ACC112 (cell line): ENCODE results near the gene MOB3C.

Experiments used
- H2AFZ ChIP-seq: fragments of 200-600 bp; sonication (generic); one replicate; pipeline ENCODE4 v1.6.0; 2017; ENCODE audit warnings: antibody characterized with exemption, low read length; ENCODE audit not compliant: unreplicated experiment
- H3K27ac ChIP-seq: fragments of 200-600 bp; sonication (generic); 2 replicates; pipeline ENCODE4 v1.5.1; 2014; ENCODE audit warnings: low read depth, mild to moderate bottlenecking, antibody characterized with exemption, low read length, moderate library complexity
- H3K27me3 ChIP-seq: fragments of 200-600 bp; sonication (generic); 2 replicates; pipeline ENCODE4 v1.6.1; 2014; ENCODE audit warnings: mild to moderate bottlenecking, antibody characterized with exemption, low read length, moderate library complexity, mixed read lengths; ENCODE audit not compliant: insufficient read depth
- H3K36me3 ChIP-seq: fragments of 200-600 bp; sonication (generic); 2 replicates; pipeline ENCODE4 v1.6.1; 2016; ENCODE audit warnings: mild to moderate bottlenecking, antibody characterized with exemption, low read length, moderate library complexity, mixed read lengths; ENCODE audit not compliant: insufficient read depth
- H3K4me1 ChIP-seq: fragments of 200-600 bp; sonication (generic); one replicate; pipeline ENCODE4 v1.6.1; 2016; ENCODE audit warnings: low read length, mixed read lengths; ENCODE audit not compliant: insufficient read depth, unreplicated experiment, control insufficient read depth
- H3K4me3 ChIP-seq: fragments of 200-600 bp; sonication (generic); 2 replicates; pipeline ENCODE4 v1.5.1; 2014; ENCODE audit warnings: mild to moderate bottlenecking, low read depth, low read length
- H3K79me2 ChIP-seq: fragments of 200-600 bp; sonication (generic); one replicate; pipeline ENCODE4 v1.6.0; 2016; ENCODE audit warnings: low read length; ENCODE audit not compliant: control insufficient read depth, unreplicated experiment, insufficient read depth

The MOB3C gene

DNA sequence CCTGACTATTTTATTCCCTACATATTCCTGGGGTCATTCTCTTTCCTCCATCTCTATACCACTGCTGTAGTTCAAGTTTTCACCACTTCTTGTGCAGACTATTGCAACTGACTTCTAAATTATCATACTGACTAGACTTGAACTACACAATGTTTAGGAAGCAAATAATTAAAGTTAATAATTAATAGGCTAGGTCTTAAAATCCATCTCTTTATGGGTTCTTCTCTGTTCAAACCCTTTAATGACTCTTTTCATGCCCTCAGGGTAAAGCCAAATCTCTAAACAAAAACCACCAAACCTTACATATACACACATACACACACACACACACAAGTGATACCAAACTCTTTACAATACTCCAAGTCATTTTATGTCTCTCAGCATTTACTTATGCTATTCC is 22.3 kb upstream of the MOB3C start:
- no peaks in the 10 kb centered on the region for H3K79me2 ChIP-seq
- H3K27ac ChIP-seq, result no peak overlapping the region
- no peaks in the 10 kb centered on the region for H3K27me3 ChIP-seq
- peaks cover 6% of the 10 kb centered on the region for H3K36me3 ChIP-seq
- peaks cover 12% of the 10 kb centered on the region for H3K4me1 ChIP-seq
- H2AFZ ChIP-seq, result no peak overlapping the region
- no peak overlapping the region for H3K4me3 ChIP-seq

DNA sequence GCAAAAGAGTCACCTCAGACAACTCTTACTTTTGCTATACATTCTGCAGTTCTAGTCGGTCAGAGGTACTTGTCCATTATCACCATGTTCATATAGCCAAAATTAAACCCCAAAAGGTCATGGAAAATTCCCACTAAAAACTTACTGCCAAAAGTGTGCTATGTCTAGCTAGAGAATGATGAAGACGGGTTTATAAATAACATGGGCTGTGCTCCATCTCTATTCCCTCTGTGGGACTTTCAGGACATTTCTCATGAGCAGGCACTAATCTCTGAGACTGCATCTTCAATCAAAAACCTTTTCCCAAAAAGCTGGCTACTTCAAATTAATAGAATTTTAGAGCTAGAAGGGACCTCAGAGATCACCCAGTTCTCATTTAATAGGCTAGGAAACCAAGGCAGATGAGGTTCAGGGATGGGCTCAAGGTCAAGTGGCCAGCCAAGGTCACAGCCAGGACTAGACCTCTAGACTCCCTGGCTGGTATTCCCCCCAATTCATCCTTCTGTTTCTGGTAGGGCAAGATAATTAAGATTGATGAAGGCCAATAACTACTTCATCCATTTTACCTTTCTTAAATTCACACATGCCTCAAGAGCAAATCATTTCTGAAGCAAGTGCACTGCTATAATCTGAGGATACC is 21.0 kb upstream of the MOB3C start:
- H3K4me1 ChIP-seq, result no peaks in the 10 kb centered on the region
- H3K36me3 ChIP-seq, result peaks cover 9% of the 10 kb centered on the region
- H3K79me2 ChIP-seq, result no peaks in the 10 kb centered on the region
- H3K27me3 ChIP-seq, result no peaks in the 10 kb centered on the region
- no peak overlapping the region for H3K4me3 ChIP-seq
- H3K27ac ChIP-seq, result no peak overlapping the region
- no peak overlapping the region for H2AFZ ChIP-seq

DNA sequence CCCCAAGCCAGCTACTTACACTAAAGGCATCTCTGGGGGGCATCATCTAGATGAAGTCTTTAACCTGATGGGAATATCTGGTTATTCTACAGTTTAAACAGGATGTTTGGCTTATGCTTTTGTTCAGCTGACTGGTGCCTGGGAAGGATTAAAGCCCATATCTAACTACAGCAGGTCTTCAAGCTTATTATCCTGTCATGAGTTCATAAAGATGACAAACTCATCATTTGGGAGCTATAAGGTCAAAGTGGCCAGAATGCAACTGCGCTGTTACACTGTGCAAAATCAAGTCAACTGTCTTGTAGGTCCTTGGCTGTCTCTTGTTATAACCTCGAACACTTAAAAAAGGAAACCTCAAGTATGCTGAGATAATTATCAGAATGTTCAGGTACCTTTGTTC is 18.6 kb upstream of the MOB3C start:
- H3K36me3 ChIP-seq, result peaks cover 9% of the 10 kb centered on the region; the same call in 1 of the 2 replicates

DNA sequence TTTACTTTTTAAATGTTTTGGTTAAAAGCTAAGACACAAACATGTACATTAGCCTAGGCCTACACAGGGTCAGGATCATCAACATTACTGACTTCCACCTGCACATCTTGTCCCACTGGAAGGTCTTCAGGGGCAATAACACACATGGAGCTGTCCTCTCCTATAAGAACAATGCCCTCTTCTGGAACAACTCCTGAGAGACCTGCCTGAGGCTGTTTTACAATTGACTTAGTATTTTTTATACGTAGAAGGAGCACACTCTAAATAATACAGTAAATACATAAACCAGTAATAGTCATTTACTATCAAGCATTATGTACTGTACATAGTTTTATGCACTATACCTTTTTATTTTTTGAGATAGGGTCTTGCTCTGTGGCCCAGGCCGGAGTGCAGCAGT is 14.1 kb upstream of the MOB3C start:
- H2AFZ ChIP-seq, result no peak overlapping the region
- H3K36me3 ChIP-seq, result peaks cover 9% of the 10 kb centered on the region; the same call in 1 of the 2 replicates
- H3K27ac ChIP-seq, result no peak overlapping the region
- no peaks in the 10 kb centered on the region for H3K27me3 ChIP-seq
- H3K4me1 ChIP-seq, result no peaks in the 10 kb centered on the region
- no peaks in the 10 kb centered on the region for H3K79me2 ChIP-seq
- no peak overlapping the region for H3K4me3 ChIP-seq

More for the DNA sequence above, 18.6 kb upstream of the MOB3C start:
- H3K27me3 ChIP-seq, result no peaks in the 10 kb centered on the region
- H3K27ac ChIP-seq, result no peak overlapping the region
- H2AFZ ChIP-seq, result no peak overlapping the region
- H3K4me1 ChIP-seq, result no peaks in the 10 kb centered on the region
- H3K79me2 ChIP-seq, result no peaks in the 10 kb centered on the region
- H3K4me3 ChIP-seq, result no peak overlapping the region

DNA sequence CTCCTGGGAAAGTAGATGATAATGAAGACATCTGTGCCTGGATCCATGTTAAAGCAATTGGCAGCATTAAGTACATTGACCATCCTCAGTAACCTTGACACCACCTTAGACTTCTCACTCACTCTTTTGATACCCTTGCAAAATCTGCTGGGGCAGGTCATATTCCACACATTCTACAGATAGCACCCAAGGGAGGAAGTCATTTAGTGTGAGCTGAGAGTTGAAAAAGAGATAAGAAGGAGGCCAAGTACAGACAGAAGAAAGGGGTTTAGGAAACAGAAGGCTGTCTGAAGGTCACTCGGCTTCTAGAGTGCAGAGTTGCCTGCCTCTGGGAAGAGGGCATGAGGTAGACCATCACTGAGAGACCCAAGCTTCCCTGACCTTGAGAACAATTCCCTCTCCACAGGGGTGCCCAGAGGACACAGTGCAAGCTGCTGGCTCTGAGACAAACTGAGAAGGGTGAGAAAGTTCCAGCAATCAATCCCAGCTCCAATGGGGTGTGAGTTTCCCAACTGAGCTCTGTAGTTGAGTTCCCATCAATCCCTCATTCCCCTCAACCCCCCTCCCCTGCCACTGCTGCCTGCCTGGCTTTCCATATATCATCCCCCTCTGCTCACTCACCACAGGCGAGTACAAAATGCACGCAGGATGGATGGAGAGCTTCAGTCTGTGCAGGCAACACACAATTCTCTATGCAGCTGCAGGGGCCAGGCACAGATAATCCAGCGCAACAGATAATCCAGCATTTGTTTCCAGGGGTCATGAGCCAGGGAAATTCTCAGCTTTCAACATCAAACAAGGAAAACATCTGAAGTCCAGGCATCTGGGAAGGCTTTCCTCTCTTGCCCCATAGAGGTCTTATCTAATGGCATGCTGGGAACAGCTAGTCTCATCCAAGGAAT is 7.4 kb upstream of the MOB3C start:
- H3K27ac ChIP-seq, result no peak overlapping the region
- no peaks in the 10 kb centered on the region for H3K27me3 ChIP-seq
- H3K79me2 ChIP-seq, result no peaks in the 10 kb centered on the region
- H3K4me1 ChIP-seq, result peaks cover 13% of the 10 kb centered on the region
- H3K4me3 ChIP-seq, result no peak overlapping the region
- no peaks in the 10 kb centered on the region; the same call in 1 of the 2 replicates for H3K36me3 ChIP-seq
- no peak overlapping the region for H2AFZ ChIP-seq

DNA sequence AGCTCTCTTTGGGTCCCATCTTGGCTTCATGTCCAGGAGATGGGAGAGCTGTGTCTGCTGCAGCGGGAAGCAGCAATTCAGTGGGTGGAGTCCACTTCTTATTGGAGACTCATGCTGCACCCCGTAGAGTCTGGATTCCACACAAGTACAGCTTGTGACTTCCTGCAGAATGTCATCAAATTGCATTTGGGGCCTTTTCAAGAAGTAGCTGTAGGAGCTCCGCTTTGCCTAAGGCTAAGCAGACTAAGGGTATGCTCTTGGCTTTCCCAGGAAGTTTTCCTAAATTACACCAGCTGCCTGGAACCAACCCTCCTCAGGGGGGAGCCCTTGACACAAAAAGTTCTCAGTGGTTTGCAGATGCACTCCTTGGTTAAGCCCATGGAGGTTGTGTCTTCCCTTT is 5.7 kb upstream of the MOB3C start:
- no peaks in the 10 kb centered on the region for H3K36me3 ChIP-seq
- H3K4me1 ChIP-seq, result peaks cover 14% of the 10 kb centered on the region
- no peak overlapping the region for H2AFZ ChIP-seq
- H3K79me2 ChIP-seq, result no peaks in the 10 kb centered on the region
- H3K27ac ChIP-seq, result no peak overlapping the region
- no peaks in the 10 kb centered on the region for H3K27me3 ChIP-seq
- no peak overlapping the region for H3K4me3 ChIP-seq

DNA sequence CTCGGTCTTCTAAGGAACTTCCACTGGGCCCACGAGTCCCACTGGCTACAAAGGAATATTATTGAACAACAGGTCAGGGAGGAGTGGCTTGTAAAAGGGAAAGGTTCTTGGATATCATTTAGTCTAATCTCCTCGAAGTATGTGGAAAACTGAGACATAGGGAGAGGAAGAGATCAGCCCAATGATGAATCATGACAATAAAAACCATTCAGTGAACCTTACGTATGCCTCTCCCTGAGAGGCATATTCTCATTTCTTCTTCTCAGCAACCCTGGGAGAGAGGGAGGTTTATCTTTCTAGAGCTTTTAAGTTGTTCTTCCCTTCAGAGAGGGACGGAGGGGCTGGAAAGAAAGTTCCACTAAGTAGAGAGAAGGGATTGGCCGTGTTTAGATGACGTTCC is 5.3 kb upstream of the MOB3C start:
- Histone ChIP-seq H3K4me1 (peaks cover 17% of the 10 kb centered on the region), H3K27me3 (no peaks in the 10 kb centered on the region), H3K4me3 (no peak overlapping the region), H3K27ac (no peak overlapping the region), H2AFZ (no peak overlapping the region), H3K36me3 (no peaks in the 10 kb centered on the region), H3K79me2 (no peaks in the 10 kb centered on the region)

DNA sequence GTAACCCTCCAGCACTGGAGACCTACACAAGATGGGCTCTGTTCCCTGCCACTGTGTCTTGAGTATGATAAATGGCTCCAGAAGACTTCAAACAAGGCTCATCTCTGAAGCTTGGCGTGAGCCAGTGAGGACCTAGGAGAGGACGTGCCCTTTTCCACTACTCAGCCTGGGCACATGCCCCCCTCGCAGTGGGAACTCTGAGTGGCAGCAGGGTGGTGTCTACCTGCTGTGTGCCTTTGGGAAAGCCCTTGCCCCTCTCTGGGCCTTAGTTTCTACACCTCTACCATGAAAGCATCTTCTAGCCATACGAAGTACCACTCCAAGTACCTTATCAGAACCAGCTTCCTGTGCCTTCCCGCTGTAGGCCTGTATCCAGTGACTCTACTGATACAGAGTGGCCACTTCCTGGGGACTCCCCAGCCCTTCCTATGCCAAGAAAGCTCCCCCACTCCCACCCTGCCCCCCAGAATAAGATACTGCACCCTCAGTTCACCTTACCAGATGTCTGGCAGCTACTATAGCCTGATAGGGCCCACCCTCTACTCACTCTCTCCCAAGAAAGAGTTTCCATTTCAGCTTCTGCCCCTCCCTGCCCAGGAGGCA is 3.1 kb upstream of the MOB3C start:
- no peak overlapping the region for H3K27ac ChIP-seq
- no peak overlapping the region for H2AFZ ChIP-seq
- peaks cover 4% of the 10 kb centered on the region for H3K79me2 ChIP-seq
- H3K4me1 ChIP-seq, result peaks cover 28% of the 10 kb centered on the region
- no peaks in the 10 kb centered on the region for H3K27me3 ChIP-seq
- no peak overlapping the region for H3K4me3 ChIP-seq
- no peaks in the 10 kb centered on the region for H3K36me3 ChIP-seq

DNA sequence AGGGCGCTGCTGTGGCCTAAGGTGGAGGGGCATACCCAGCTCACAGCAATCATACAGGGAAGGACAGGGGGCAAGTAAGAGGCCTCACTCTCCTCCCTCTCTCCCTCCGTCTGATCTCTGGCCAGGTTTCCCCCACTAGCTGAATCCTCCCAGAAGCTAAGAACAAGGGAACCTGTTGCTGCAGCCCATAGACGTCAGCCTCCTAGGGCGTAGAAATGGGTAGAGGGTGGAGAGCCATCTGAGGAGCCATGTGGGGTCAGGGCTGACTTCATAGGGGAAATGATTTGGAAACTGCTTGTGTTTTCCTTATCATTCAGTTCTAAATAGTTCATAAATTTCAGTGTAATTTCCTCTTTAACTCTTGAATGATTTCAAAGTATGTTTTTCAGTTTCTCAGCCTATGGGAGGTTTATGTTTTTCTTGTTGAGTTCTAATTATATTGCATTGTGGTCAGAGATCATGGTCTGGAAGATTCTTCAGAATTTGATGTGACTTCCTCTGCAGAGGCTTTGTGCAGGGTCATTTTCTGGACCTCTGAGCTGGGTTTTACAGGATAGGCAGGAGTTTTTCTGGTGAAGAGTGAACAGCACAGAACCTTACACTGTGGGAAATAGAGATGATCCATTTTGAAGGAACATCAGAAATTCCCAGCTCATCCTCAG is 2.3 kb upstream of the MOB3C start:
- Histone ChIP-seq H3K4me3 (no peak overlapping the region), H3K79me2 (peaks cover 4% of the 10 kb centered on the region), H3K27me3 (no peaks in the 10 kb centered on the region), H3K4me1 (peaks cover 36% of the 10 kb centered on the region), H3K36me3 (no peaks in the 10 kb centered on the region), H2AFZ (no peak overlapping the region), H3K27ac (no peak overlapping the region)

DNA sequence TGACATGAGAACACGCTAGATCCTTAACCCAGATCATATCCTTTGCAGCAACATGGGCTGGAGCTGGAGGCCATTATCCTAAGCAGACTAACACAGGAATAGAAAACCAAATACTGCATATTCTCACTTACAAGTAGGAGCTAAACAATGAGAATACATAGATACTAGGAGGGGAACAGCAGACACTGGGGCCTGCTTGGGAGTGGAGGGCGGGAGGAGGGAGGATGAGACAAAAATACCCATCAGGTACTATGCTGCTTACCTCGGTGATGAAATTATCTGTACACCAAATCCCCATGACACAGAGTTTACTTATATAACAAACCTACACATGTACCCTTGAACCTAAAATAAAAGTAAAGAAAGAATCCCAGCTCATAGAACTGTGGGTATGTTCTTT is 1.2 kb upstream of the MOB3C start:
- Histone ChIP-seq H3K4me1 (peaks cover 43% of the 10 kb centered on the region), H3K4me3 (no peak overlapping the region), H3K27ac (no peak overlapping the region), H2AFZ (no peak overlapping the region), H3K79me2 (peaks cover 4% of the 10 kb centered on the region), H3K36me3 (no peaks in the 10 kb centered on the region), H3K27me3 (no peaks in the 10 kb centered on the region)
